ENCODE results near the gene ING3.
"Not testable (repeated sequence)": the region's sequence is repeated elsewhere in the genome, so short reads cannot be mapped to it uniquely, and the experiment has no call there.

The ING3 gene

DNA sequence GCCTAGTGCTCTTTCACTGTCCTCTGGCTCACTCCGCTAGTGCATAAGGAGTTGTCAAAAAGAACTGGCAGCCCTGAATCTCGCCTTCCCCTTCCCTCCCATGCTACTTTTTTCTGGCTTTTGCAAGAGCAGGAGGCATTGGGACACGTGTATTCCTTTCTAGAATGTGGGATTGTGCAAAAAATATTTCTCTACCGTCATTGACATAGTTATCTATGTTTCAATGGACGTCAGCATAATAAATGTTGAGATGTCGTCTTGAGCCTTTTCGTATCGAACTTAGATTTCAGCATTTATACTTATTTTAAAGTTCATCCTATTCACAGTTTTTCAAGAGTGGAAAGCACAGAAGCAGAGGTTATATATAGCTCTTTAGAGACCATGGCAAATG lies 727 bp downstream of the ING3 start:
- DNase-seq: no peak

DNA sequence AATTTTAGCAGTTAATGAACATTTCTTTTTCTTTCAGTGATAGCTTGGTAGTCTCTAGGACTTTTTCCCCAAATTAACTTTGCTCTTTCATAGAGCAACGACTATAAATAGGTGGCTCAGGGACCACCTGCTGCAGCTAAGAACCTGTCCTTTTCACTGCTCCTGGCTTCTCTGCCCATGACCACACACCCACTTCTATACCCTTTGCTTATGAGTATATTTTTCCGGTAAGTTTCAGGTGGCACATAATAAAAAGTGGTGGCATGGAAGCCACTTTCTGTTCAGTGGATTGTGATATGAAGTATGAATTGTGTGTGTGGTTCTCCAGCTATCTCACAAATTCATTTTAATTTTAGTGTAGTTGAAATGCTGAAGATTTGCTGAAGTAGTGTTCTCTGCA lies 1.2 kb downstream of the ING3 start:
- DNase-seq: no peak

DNA sequence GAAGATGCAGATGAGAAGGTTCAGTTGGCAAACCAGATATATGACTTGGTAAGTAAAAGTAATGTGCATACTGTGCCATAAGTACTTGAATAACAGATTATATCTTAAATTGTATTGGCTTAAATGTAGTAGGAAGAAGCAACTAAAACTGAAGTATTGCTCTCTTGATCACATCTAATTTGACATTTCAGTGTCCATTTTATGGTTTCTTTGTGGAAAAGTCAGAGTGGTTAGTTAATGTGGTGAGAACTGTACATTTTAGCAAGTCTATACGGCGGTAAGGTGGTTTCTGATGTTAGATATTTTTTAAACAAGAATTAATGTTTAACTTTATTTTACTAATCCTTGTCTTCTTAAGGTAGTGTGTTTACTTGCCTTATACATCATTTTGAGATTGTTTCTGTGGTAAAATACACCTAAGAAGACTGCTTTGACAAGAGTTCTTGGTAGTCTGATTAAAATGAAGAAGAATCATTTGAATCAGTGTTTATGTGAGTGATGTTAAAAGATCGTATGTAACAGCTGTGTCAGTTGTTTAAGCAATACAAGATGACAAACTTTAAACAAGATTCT lies 5.1 kb downstream of the ING3 start:
- DNase-seq: no peak

DNA sequence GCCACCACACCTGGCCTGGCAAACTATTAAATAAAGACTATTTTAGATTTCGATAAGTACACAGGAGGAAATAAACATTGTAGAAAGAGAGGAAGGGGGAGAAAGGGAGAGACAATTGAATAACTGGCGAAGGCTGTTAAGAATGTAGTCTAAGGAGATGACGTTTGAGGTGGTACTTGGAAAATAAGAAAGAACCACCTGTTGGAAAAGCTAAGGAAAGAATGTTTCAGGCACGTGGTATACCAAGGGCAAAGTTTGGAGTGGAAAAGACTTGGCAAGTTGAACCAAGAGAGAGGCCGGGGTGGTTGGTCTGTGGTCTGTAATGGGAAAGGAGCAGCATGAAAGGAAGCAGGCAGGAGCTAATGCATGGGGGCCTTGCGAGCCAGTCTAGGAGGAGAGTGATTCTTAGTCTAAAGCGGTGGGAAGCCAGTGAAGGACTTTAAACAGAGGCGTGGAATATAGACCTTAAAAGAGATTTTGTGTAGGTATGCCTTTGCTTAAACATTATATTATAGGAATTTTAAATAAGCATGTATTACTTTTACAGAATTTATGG lies 9.4 kb downstream of the ING3 start:
- DNase-seq: no peak

DNA sequence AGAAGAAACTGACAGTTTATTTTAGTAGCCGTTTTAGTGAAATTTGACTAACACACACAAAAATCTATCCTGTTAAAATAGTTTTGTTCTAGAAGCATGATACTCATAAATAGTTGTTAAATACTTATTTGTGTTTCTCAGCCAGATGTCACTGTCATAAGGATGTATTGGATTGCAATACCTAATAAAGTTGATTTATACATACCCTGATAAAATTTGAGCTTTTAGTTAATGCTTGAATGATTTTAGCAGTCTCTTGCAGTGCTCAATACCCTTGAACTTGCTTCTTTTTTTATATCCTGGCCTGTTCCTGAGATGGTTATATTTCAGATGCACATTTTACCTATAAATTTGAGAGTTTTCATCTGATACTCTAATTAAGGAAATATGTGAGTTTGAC lies 10.1 kb downstream of the ING3 start:
- no peak for DNase-seq

DNA sequence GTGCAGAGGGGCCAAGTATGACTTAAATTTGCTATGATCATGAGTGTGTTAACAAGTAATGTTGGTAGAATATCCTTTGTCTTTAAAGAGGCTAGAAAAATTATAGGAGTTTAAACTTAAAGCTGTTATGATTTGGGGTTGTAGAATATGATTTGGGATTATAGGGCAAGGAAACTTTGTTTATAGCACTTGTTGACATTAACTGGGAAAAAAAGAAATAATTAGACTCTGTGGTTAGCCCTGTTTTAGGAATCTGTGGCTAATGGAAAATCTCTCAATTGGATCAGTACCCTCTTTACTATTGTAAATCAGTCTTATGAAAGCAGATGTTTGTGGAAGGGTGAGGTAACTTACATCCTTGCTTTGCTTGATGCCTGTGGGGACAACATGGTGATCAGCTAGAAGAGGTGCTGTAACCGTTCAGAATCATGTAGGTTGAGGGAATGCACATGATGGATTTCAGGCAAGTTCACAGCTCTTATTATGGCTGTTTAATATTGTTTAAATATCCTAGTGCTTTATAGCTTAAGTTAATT lies 11.1 kb downstream of the ING3 start:
- DNase-seq: no peak

DNA sequence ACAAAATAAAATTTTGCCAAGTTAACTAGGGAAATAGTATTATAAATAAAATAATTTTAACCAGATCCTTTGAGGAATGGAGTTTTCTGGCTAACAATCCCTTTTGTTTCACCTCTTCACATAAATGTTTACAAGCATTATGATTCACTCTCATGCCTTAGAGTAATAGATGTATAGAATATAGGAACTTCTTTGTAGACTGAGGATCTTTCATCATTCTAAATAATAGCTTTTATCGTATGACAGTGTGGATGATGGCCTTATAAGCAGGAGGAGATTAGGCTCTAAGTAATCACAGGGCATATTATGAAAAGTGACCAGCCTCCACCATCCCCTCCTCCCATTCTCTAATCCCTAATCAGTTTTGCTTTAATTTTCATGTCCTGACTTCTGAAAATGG lies 13.5 kb downstream of the ING3 start:
- no peak for DNase-seq

DNA sequence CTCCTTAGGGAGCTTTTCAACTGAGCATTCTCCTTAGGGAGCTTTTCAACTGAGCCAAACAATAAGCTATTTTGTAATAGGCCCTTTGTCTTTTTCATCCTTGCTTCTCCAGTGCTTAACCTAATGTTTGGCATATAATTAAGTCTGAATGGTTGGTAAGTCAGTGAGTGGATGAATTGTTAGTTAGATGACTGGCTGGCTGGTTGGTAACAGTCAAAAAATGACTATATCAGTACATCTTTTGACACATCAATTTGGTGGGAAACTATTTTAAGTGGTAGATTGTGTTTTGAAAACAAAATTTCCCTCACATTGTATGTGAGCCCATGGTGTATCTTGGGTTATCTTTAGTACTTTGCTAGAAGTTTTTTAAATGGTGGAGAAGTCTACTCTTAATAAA lies 16.4 kb downstream of the ING3 start:
- DNase-seq: no peak

DNA sequence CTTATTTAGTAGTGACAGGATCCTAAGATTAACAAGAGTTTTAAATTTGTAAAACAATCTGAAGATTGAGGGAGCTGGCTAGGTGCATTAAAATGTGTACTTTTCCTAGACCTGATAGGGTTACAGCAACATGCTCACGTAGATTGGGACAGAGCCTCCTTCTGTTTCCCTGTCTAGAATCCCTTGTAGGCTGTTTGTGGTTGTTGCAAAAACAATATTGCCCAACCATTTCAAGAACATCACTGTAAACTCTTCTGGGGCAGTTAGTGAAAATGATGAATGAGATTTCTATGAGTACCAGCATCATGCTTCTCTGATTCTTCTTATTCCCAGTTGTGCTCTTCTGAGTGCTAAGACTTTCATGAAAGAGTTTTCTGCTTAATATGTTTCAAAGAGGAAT lies 23.3 kb downstream of the ING3 start:
- no peak for DNase-seq

DNA sequence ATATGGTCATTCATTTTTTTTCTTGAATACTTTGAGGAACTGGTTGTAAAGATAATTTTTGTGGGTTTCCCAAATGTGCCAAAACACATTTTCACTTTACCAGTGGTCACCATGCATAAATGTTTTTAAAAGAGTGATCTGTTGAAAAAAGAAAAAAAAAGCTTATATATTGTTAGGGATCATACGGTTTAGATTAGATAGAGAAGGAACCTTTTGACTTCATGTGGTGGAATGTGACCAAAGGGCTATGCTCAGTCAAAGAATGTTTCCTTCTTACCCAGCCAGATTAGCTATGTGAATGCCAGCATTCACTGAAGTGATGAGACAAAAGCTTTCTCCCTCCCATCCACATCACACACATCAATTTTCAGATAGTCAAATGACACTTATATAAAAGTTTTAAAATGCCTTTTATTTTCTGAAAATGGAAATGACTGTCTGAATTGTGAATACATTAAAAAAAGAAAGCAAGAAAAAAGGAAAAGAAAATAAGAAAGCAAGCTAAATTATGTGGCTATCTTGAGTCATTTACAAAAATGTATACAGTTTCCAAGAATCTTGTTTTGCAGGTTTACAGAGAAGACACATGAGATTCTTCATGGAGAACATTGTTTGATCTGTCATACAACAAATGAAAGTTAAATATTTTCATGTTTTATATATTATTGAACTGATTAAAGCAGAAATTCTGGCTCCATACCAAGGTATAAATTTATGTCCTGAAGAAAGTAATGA lies 29.4 kb downstream of the ING3 start:
- DNase-seq: no peak

DNA sequence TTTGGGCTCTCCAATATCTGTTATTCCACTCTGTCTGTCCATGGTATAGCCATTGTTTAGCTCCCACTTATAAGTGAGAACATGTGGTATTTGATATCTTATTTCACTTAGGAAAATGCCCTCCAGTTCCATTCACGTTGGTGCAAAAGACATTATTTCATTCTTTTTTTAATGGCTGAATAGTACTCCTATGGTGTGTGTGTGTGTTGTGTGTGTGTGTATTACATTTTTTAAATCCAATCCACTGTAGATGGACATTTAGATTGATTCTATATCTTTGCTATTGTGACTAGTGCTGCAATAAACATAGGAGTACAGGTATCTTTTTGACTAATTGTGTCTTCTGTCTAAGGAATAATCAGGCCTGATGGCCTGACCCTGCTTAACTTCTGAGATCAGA lies 30.5 kb downstream of the ING3 start:
- no peak for DNase-seq

DNA sequence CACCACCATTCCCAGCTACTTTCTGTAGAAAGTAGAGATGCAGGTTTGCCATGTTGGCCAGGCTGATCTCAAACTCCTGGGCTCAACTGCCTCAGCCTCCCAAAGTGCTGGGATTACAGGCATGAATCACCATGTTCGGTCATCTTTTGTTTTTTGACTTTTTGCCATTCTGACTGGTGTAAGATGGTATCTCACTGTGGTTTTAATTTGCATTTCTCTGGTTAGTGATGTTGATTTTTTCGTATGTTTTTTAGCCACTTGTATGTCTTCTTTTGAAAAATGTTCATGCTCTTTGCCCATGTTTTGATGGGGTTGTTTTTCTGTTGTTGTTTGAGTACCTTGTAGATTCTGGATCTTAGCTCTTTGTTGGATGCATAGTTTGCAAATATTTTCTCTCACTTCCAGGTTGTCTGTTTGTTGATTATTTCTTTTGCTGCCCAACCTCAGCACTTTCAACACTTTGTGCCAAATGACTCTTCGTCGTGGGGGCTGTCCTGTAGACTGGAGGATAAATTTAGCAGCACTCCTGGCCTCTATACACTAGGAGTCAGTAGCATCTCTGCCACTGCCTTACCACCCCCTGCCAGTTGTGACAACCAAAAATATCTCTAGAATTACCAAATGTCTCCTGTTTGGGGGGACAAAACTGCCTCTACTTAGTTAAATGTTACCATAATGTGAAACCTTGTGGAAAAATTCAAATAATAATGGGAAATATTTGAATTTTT lies 31.5 kb downstream of the ING3 start:
- peak; percentile 80 for DNase-seq

DNA sequence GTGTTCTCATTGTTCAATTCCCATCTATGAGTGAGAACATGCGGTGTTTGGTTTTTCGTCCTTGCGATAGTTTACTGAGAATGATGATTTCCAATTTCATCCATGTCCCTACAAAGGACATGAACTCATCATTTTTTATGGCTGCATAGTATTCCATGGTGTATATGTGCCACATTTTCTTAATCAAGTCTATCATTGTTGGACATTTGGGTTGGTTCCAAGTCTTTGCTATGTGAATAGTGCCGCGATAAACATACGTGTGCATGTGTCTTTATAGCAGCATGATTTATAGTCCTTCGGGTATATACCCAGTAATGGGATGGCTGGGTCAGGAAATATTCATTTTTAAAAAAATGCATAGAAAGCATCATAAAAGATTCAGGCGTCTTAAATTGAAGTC lies 33.0 kb downstream of the ING3 start:
- not testable (repeated sequence) for DNase-seq

DNA sequence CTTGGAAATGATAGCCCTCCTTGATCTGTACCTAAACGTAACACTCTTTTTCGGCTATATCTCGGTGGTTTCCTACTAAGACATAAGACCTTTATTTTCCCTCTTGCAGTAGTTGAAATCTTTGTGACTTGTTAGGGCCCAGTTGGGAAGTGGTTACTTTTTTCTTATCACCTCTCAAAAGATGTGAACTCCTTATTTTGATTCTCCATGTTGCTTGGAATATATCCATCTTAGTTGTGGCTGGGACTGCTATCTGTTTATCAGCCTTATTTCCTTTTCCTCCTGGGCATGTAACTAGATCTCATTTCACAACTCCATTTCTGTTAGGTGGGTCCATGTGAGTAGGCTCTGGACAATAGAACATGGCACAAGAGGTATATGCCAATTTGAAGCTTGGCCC lies 33.8 kb downstream of the ING3 start:
- no peak for DNase-seq

DNA sequence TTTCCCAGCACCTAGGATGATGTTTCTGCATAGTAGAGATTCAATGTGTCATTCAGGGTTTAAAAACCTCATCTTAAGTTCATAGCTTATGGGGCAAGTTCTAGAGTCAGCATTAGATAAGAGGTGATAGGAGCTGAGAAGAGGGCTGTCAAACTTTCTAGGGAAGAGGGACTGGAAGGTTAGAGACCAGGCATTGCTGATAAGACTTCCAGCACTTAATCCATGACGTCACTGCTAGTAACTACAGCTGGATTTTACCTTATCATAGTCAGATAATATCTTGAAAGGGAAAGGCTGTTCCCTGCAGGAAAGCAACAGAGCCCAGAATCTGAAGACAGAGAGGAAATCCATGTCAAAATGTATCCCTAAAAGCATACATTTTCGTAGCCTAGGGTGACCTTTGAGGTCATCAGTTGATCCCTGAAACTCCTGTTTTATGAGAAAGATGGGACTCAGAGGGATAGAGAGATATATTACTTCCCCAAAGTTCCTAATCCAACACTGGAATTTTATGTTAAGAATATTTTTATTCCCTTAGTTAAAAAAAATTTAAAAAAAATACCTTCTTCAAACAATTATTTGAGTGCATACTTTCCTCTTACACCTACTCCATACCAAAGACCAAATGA lies 34.7 kb downstream of the ING3 start:
- DNase-seq: no peak

DNA sequence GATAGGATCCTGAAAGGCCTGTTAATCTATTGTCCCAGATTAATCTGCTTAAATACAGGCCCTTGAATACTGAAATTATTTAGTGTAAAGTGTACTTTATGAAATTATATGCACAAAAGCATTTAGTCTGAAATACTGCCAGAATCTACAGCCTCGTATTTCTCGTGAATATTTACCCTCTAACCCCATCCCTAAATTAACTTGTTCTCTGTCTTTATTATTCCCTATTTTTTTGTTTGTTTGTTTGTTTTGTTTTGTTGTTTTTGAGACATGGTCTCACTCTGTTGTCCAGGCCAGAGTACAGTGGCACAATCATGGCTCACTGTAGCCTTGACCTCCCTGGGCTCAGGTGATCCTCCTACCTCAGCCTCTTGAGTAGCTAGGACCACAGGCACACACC lies 35.3 kb downstream of the ING3 start:
- DNase-seq: no peak

DNA sequence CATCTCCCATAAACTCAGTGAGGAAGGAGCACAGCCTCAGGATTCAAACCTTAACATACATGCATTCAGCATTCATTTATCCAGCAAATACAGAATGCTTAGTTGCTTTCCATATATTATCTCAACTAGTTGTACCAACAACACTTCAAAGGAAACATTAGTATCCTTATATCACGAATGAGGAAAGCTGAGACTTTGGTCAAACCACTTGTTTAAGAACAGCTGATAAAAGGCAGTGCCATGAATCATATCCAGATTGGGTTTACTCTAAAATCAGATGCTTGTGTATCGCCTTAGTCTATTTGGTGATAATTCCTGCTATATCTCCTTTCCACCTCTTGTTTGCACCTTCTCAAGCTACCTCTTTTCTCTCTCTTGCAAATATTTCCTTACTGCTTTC lies 36.1 kb downstream of the ING3 start:
- no peak for DNase-seq

DNA sequence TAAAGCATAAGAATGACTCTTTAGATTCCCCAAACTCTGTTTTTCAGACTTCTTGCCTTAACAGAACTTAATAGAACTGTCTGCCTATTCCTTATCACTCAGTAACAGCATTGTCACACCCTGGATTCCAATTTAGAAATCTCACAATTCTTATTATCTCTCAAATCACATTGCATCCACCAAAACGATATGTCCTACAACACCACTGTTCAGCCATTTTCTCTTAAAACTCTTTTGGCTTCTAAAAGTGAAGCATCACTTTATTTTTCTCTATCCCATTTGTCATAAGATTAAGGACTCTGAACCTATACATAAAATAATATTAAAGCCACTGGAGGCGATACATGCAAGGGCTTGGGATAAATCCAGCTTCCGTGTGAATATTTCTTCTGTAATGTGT lies 36.7 kb downstream of the ING3 start:
- no peak for DNase-seq

DNA sequence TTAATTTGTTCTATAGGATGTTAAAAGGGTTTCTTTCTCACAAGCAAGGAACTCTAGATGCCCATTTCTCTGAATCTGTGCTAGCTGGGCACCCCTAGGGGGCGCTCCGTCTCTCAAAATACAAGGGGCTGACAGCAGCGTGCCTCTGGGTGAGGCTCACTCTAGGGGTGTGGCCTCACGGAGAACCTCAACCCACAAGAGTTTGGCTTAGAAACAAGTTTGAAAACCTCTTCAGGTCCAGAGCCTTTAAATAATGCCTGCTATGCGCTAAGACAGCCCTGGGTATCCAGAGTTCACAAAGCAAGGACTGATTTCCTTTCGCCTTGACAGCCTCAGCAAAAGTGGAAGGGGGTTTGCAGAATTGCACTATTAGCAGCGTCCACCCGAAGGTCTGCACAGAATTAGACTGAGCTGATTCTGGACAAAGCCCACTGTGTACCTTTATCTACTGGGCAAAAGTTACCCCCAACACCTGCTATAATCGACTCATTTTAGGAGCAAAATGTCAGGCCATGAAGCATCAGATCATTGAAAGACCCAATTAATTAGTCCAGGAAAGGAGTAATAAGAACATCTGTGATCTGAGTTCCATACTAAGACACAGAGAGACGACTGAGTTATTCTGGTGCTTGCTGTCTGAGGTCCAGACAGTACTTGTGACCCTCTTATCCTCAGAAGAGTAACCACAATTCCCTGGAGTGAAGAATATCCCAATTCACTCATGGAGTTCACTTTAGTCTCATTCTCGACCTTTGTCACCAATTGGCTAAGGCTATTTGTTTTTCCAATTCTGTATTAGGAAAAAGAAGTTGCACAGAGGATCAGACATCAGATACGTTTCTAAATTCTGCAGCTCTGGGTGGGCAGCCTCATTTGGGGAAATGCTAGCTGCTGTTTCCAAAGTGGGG lies 37.4 kb downstream of the ING3 start:
- peak; percentile 95 for DNase-seq

DNA sequence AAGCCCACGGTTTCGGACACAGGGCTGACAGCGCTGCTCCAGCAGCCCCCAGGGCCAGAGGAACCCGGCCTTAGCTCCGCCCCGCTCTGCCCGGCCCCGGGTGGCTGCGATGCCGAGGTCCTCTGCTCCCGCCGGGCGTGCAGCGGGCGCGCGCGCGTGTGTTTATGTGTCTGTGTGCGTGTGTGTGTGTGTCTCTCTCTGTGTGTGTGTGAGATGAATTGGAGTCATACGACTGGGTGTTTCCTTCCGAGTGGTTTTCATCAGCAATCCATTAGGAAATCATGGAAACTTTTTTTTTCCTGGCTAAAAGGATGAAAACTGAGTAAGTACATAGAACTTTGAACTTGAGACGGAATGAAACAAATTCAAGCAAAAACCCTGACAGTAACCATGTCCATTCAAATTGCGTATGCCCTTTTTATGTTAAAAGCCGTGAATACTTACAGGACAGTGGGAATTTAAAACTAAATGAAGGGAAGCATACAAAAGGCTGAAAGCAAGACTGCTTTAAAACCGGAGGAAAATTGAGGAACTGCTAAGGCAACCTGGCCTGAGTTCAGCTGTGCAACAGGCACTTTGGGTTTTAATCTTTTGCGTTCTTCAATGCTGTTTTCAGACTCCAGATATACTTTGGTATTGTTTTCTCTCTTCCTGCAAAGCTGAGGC lies 38.1 kb downstream of the ING3 start, which contains the start of gene CPED1:
TSS of gene CPED1 (plus strand) at position 121 of the 666 bp plus-strand sequence. CDS start 911 bp downstream, outside the sequence.
- DNase-seq: peak; percentile 92

All from HCEC 1CT (cell line).